ENCODE data around the gene TSSK3.

Gene TSSK3

GRCh38 chr1:32405672-32406467 is 43.5 kb downstream of the TSSK3 start:
- no peak for DNase-seq

- DNase-seq = no peak
Observed at GRCh38 chr1:32406629-32407111, 44.3 kb downstream of the TSSK3 start.

- DNase-seq = no peak
Observed at GRCh38 chr1:32411261-32411660, 48.9 kb downstream of the TSSK3 start.

- DNase-seq = peak; percentile 70 to 73
Observed at GRCh38 chr1:32413507-32414185, 51.3 kb downstream of the TSSK3 start.

Data from activated T-cell treated with anti-CD3 and anti-CD28 coated beads, Interleukin-2, amount 50 U/mL, for 48 hours (primary cell).